ENCODE results near the gene MATN4. TPM values are rescaled to one million over a fixed set of nuclear protein-coding genes. Genes with fewer than 3 reads are reported as not detected.

The MATN4 gene
- total RNA-seq, 4 donors from 2014 or later, result not detected

- no peak for DNase-seq
- in situ Hi-C loops (cut with MboI; ENCODE audit: low sequenced_read_pairs in 4 of 4) (loop anchor here in 2 of 4 donors (5.0 to 10.0 kb wide), 5 partner anchors 59 to 459 kb away; partner anchors contain the start of gene TP53TG5 (in 1 of the 2)), intact Hi-C loops (cut with DNase I; ENCODE audit: low total_unique reads) (no loop called here)
- no peaks in the 10 kb centered on the region for H3K36me3 ChIP-seq
- H3K9me3 ChIP-seq, result no peaks in the 10 kb centered on the region
- no peak for ATAC-seq
- H3K27ac ChIP-seq, result no peak overlapping the region
- H3K27me3 ChIP-seq, result peaks cover 9 to 17% (median 17%) of the 10 kb centered on the region in 3 donors
- no peak overlapping the region for H3K4me3 ChIP-seq
- no peaks in the 10 kb centered on the region for H3K4me1 ChIP-seq
- no peak for TF ChIP-seq POLR2A (IDR thresholded peaks at IDR 0.05)
- no peak for TF ChIP-seq CTCF (IDR thresholded peaks at IDR 0.05 in 4 of 5, conservative IDR thresholded peaks at IDR 0.05 in 1 of 5)
These were observed 7.6 kb upstream of the MATN4 start for GRCh38 chr20:45315672-45316071.

- no peak for TF ChIP-seq POLR2A (IDR thresholded peaks at IDR 0.05)
- no peak for TF ChIP-seq CTCF (IDR thresholded peaks at IDR 0.05 in 4 of 5, conservative IDR thresholded peaks at IDR 0.05 in 1 of 5)
- DNase-seq, result no peak
- in situ Hi-C loops (cut with MboI; ENCODE audit: low sequenced_read_pairs in 4 of 4) (loop anchor here in 2 of 4 donors (10.0 kb wide), 3 partner anchors 61 to 461 kb away; partner anchors contain the start of gene TP53TG5 (in 1 of the 2)), intact Hi-C loops (cut with DNase I; ENCODE audit: low total_unique reads) (loop anchor here (5.0 kb wide), 1 partner anchor 272 kb away; no protein-coding TSS in a partner anchor)
- no peaks in the 10 kb centered on the region for H3K36me3 ChIP-seq
- no peak for ATAC-seq
- no peaks in the 10 kb centered on the region for H3K9me3 ChIP-seq
- no peak overlapping the region for H3K4me3 ChIP-seq
- H3K27ac ChIP-seq, result no peak overlapping the region
- no peaks in the 10 kb centered on the region for H3K4me1 ChIP-seq
- H3K27me3 ChIP-seq, result peaks cover 9 to 17% (median 17%) of the 10 kb centered on the region in 3 donors
These were observed 5.8 kb upstream of the MATN4 start for GRCh38 chr20:45313943-45314342.

GRCh38 chr20:45313065-45313695 lies 5.1 kb upstream of the MATN4 start:
- intact Hi-C loops (cut with DNase I; ENCODE audit: low total_unique reads), result loop anchor here (5.0 kb wide), 1 partner anchor 271 kb away; no protein-coding TSS in a partner anchor
- Histone ChIP-seq H3K36me3 (no peaks in the 10 kb centered on the region), H3K4me1 (peaks cover 0 to 4% of the 10 kb centered on the region in 2 donors), H3K27me3 (peaks cover 9 to 17% (median 17%) of the 10 kb centered on the region in 3 donors), H3K4me3 (no peak overlapping the region), H3K27ac (no peak overlapping the region), H3K9me3 (no peaks in the 10 kb centered on the region)
- no peak for TF ChIP-seq CTCF (IDR thresholded peaks at IDR 0.05 in 4 of 5, conservative IDR thresholded peaks at IDR 0.05 in 1 of 5)
- no peak for TF ChIP-seq POLR2A (IDR thresholded peaks at IDR 0.05)
- DNase-seq, result no peak
- in situ Hi-C loops (cut with MboI; ENCODE audit: low sequenced_read_pairs in 4 of 4), result loop anchor here in 2 of 4 donors (10.0 kb wide), 3 partner anchors 62 to 462 kb away; partner anchors contain the start of gene TP53TG5 (in 1 of the 2)
- ATAC-seq, result no peak

- ATAC-seq (no peak), DNase-seq (no peak)
- H3K9me3 ChIP-seq, result no peaks in the 10 kb centered on the region
- H3K27me3 ChIP-seq, result peaks cover 9 to 20% (median 15%) of the 10 kb centered on the region in 3 donors
- intact Hi-C loops (cut with DNase I; ENCODE audit: low total_unique reads) (loop anchor here (5.0 kb wide), 1 partner anchor 270 kb away; no protein-coding TSS in a partner anchor), in situ Hi-C loops (cut with MboI; ENCODE audit: low sequenced_read_pairs in 4 of 4) (loop anchor here in 2 of 4 donors (10.0 kb wide), 3 partner anchors 63 to 463 kb away; partner anchors contain the start of gene TP53TG5 (in 1 of the 2))
- no peak overlapping the region for H3K4me3 ChIP-seq
- TF ChIP-seq POLR2A (IDR thresholded peaks at IDR 0.05) (no peak), CTCF (IDR thresholded peaks at IDR 0.05 in 4 of 5, conservative IDR thresholded peaks at IDR 0.05 in 1 of 5) (no peak)
- H3K36me3 ChIP-seq, result no peaks in the 10 kb centered on the region
- no peak overlapping the region for H3K27ac ChIP-seq
- peaks cover 0 to 5% of the 10 kb centered on the region in 2 donors for H3K4me1 ChIP-seq
These were observed 4.1 kb upstream of the MATN4 start for GRCh38 chr20:45312241-45312640.
